Liver (tissue), 5 donors: Measurements from ENCODE around the gene PTCD2. TPM values are rescaled to one million over a fixed set of nuclear protein-coding genes. Genes with fewer than 3 reads are reported as not detected.

Experiments
- SP1 ChIP-seq: IDR thresholded peaks from 2 replicates; pipeline ENCODE4 v1.6.1; 2018; ENCODE audit warnings: antibody characterized with exemption, mild to moderate bottlenecking
- polyA plus RNA-seq, 2 donors: library from polyadenylated mRNA; stranded (reverse) in 1 of 2; unstranded in 1 of 2; fragments of 200-250 nt in 1 of 2; fragments of >200 nt in 1 of 2; fragmentation: Nextera tagmentation in 1 of 2; extraction: Ambion mirVana in 1 of 2; gene quantifications; one replicate each; pipeline versions ENCODE4 v1.2.1 to v1.2.3, GENCODE V29; 2013 to 2015
- small RNA-seq: library from RNA; depleted of rRNA; stranded (forward); fragments of <200 nt; gene quantifications from one replicate; pipeline ENCODE3, GENCODE V24; 2014
- total RNA-seq, 2 donors: library from RNA; depleted of rRNA; stranded (reverse); fragments of >200 nt; gene quantifications; one replicate each; pipeline ENCODE4 v1.2.3, GENCODE V29; 2014
- donor health status: healthy.
- donor health status: healthy.
- donor health status: healthy.

PTCD2 gene
- total and polyA plus RNA-seq, 4 donors, result 4.4 to 5.9 (median 5.2) TPM

- no peak for TF ChIP-seq SP1
Measured at GRCh38 chr5:72417333-72418062, 97.3 kb downstream of the PTCD2 start (continued).

Small RNA genes within 50 kb of the gene (small RNA-seq; reads per million reads assigned to genes)
- gene RN7SL153P, result not detected

Other genes starting within 250 kb of the PTCD2 start
- gene MAP1B, start 212.9 kb upstream of the PTCD2 start, total RNA-seq, result 1 to 10 TPM in 1 of 2 donors, under 1 TPM in 1; 0.93 to 5.0 TPM
- 1 to 10 TPM in 1 of 2 donors, under 1 TPM in 1; 0.58 to 3.2 TPM for gene MAP1B, start 212.9 kb upstream of the PTCD2 start, polyA plus RNA-seq
- 10 to 100 TPM; 38.3 to 38.7 TPM for gene MRPS27, start 133 bp upstream of the PTCD2 start, total RNA-seq
- 10 to 100 TPM; 17.6 to 31.5 TPM for gene MRPS27, start 133 bp upstream of the PTCD2 start, polyA plus RNA-seq
- gene ZNF366, start 187.0 kb downstream of the PTCD2 start, total RNA-seq, result 1 to 10 TPM in 1 of 2 donors, under 1 TPM in 1; 0.75 to 1.0 TPM
- gene ZNF366, start 187.0 kb downstream of the PTCD2 start, polyA plus RNA-seq, result under 1 TPM; 0.71 to 0.76 TPM